Panc1 (cell line): Measurements from ENCODE around the gene HES1. TPM values are rescaled to one million over a fixed set of nuclear protein-coding genes. Genes with fewer than 3 reads are reported as not detected.

Source experiments
- ATAC-seq: fragments of 200-7000 bp; cut with Tn5 transposase; 2 replicates; pipeline ENCODE4 v1.9.1; 2020; ENCODE audit warnings: mild to moderate bottlenecking, moderate library complexity
- BruUV-seq: library from RNA; stranded (reverse); fragments of 400-500 nt; replicated peaks from 2 replicates; lab custom pipeline; 2021; lab: Mats Ljungman, UMichigan
- CTCF ChIA-PET: fragments of 300-600 bp; sonication (Branson Sonifier 250); formaldehyde crosslinking; loops from one replicate; lab custom pipeline; 2022; ENCODE audit warnings: antibody characterized with exemption; lab: Charles Lee
- POLR2A ChIA-PET: fragments of 300-600 bp; sonication (Branson Sonifier 250); formaldehyde crosslinking; loops from one replicate; lab custom pipeline; 2022; ENCODE audit warnings: antibody characterized with exemption; lab: Charles Lee
- DNase-seq: peaks from one replicate; pipeline ENCODE4 v3.0.0-alpha.2; 2010; ENCODE audit warnings: low read depth, low spot score
- H3K27ac ChIP-seq: 2 replicates; pipeline ENCODE4 v1.5.1; 2011; ENCODE audit warnings: mild to moderate bottlenecking, low read length, inconsistent platforms
- H3K27me3 ChIP-seq: fragments of 200-500 bp; sonication (Bioruptor generic); 2 replicates; pipeline ENCODE4 v1.6.0; 2014; ENCODE audit warnings: low read length, inconsistent platforms; ENCODE audit not compliant: control insufficient read depth, insufficient read depth
- H3K36me3 ChIP-seq: fragments of 200-500 bp; sonication (Bioruptor generic); 2 replicates; pipeline ENCODE4 v1.5.1; 2014; ENCODE audit warnings: inconsistent platforms, mild to moderate bottlenecking, low read length, moderate library complexity; ENCODE audit not compliant: control insufficient read depth, insufficient read depth
- H3K4me1 ChIP-seq: 2 replicates; pipeline ENCODE4 v1.5.1; 2011; ENCODE audit warnings: inconsistent platforms, mild to moderate bottlenecking, low read length, moderate library complexity; ENCODE audit not compliant: control insufficient read depth, insufficient read depth
- H3K4me3 ChIP-seq, 2 experiments: 2 replicates each; pipeline ENCODE4 v1.5.1; 2011 to 2012; ENCODE audit warnings: low read depth in 2 of 2, low read length in 2 of 2, mild to moderate bottlenecking in 2 of 2, inconsistent platforms in 1 of 2, moderate library complexity in 1 of 2
- H3K9me3 ChIP-seq: fragments of 200-500 bp; sonication (Bioruptor generic); 2 replicates; pipeline ENCODE4 v1.5.1; 2014; ENCODE audit warnings: low read depth, mild to moderate bottlenecking, inconsistent platforms, low read length, moderate library complexity; ENCODE audit not compliant: control insufficient read depth, insufficient read depth
- POLR2AphosphoS5 ChIP-seq: IDR thresholded peaks from 2 replicates; pipeline ENCODE4 v1.6.1; 2012; ENCODE audit warnings: mild to moderate bottlenecking, low read depth, low read length, moderate library complexity
- SIN3A ChIP-seq: IDR thresholded peaks from 2 replicates; pipeline ENCODE4 v1.6.1; 2012; ENCODE audit warnings: low read depth, mild to moderate bottlenecking, low read length, moderate library complexity, borderline replicate concordance; ENCODE audit not compliant: insufficient read depth
- TCF7L2 ChIP-seq: IDR thresholded peaks from 2 replicates; pipeline ENCODE4 v1.6.1; 2011; ENCODE audit warnings: mild to moderate bottlenecking, low read depth, low read length, inconsistent platforms
- in situ Hi-C: cut with HindIII; loops from 2 replicates; pipeline ENCODE4 v1.10.0; 2016; ENCODE audit warnings: low sequenced_read_pairs, low pct_unique_long_range_greater_than_20kb
- intact Hi-C: fragments of 100-400 bp; cut with micrococcal nuclease; formaldehyde crosslinking; loops from one replicate; pipeline ENCODE4 v1.10.0; 2022; ENCODE audit not compliant: unreplicated experiment
- total RNA-seq: library from RNA; stranded (reverse); gene quantifications from one replicate; pipeline ENCODE4 v1.2.1, GENCODE V29; 2021; ENCODE audit not compliant: unreplicated experiment
- TF ChIP-seq, protein P1 (sequence below): fragments of 450-650 bp; IDR thresholded peaks from 2 replicates; pipeline ENCODE4 v1.5.1; 2017; ENCODE audit warnings: mild to moderate bottlenecking
- TF ChIP-seq, protein P2 (sequence below), 2 experiments: IDR thresholded peaks; 2 replicates each; pipeline ENCODE4 v1.6.1; 2011 to 2012; ENCODE audit warnings: low read depth in 2 of 2, control low read depth in 1 of 2, low read length in 1 of 2, mild to moderate bottlenecking in 1 of 2, moderate library complexity in 1 of 2; ENCODE audit not compliant: insufficient read depth in 1 of 2

The HES1 gene
- total RNA-seq, 1 experiment from 2014 or later: 28.5 TPM

DNA sequence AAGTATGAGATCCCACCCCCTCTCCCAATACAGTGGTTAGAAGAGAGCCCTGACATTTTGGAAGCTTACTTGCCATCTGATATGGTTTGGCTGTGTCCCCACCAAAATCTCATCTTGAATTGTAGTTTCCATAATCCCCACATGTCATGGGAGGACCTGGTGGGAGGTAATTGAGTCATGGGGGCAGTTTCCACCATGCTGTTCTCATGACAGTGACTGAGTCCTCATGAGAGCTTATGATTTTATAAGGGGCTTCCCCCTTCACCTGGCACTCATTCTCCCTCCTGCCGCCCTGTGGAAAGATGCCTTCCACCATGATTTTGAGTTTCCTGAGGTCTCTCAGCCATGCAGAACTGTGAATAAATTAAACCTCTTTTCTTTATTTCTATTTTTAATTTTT, 28.8 kb upstream of the HES1 start:
- TF ChIP-seq TCF7L2 (no peak), POLR2AphosphoS5 (no peak), SIN3A (no peak)
- TF ChIP-seq, protein P1, sequence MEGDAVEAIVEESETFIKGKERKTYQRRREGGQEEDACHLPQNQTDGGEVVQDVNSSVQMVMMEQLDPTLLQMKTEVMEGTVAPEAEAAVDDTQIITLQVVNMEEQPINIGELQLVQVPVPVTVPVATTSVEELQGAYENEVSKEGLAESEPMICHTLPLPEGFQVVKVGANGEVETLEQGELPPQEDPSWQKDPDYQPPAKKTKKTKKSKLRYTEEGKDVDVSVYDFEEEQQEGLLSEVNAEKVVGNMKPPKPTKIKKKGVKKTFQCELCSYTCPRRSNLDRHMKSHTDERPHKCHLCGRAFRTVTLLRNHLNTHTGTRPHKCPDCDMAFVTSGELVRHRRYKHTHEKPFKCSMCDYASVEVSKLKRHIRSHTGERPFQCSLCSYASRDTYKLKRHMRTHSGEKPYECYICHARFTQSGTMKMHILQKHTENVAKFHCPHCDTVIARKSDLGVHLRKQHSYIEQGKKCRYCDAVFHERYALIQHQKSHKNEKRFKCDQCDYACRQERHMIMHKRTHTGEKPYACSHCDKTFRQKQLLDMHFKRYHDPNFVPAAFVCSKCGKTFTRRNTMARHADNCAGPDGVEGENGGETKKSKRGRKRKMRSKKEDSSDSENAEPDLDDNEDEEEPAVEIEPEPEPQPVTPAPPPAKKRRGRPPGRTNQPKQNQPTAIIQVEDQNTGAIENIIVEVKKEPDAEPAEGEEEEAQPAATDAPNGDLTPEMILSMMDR: no peak
- TF ChIP-seq, protein P2, sequence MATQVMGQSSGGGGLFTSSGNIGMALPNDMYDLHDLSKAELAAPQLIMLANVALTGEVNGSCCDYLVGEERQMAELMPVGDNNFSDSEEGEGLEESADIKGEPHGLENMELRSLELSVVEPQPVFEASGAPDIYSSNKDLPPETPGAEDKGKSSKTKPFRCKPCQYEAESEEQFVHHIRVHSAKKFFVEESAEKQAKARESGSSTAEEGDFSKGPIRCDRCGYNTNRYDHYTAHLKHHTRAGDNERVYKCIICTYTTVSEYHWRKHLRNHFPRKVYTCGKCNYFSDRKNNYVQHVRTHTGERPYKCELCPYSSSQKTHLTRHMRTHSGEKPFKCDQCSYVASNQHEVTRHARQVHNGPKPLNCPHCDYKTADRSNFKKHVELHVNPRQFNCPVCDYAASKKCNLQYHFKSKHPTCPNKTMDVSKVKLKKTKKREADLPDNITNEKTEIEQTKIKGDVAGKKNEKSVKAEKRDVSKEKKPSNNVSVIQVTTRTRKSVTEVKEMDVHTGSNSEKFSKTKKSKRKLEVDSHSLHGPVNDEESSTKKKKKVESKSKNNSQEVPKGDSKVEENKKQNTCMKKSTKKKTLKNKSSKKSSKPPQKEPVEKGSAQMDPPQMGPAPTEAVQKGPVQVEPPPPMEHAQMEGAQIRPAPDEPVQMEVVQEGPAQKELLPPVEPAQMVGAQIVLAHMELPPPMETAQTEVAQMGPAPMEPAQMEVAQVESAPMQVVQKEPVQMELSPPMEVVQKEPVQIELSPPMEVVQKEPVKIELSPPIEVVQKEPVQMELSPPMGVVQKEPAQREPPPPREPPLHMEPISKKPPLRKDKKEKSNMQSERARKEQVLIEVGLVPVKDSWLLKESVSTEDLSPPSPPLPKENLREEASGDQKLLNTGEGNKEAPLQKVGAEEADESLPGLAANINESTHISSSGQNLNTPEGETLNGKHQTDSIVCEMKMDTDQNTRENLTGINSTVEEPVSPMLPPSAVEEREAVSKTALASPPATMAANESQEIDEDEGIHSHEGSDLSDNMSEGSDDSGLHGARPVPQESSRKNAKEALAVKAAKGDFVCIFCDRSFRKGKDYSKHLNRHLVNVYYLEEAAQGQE (IDR thresholded peaks at IDR 0.05; ENCODE audit: insufficient read depth in 1 of 2, low read depth in 2 of 2, low read length in 1 of 2): no peak
- BruUV-seq: no TSS peak
- DNase-seq (no peak), ATAC-seq (no peak)
- H3K36me3 ChIP-seq: no peaks in the 10 kb centered on the region
- no peaks in the 10 kb centered on the region for H3K27me3 ChIP-seq
- ChIA-PET POLR2A (no interaction called here), CTCF (interaction anchor here (0.5 kb wide), 1 partner anchor 321 kb away, joined by 3 read pairs; no protein-coding TSS in a partner anchor)
- H3K4me1 ChIP-seq: peaks cover 5% of the 10 kb centered on the region
- H3K27ac ChIP-seq: no peak overlapping the region
- intact Hi-C loops (no loop called here), in situ Hi-C loops (no loop called here)
- H3K9me3 ChIP-seq: no peaks in the 10 kb centered on the region
- H3K4me3 ChIP-seq: no peak overlapping the region

DNA sequence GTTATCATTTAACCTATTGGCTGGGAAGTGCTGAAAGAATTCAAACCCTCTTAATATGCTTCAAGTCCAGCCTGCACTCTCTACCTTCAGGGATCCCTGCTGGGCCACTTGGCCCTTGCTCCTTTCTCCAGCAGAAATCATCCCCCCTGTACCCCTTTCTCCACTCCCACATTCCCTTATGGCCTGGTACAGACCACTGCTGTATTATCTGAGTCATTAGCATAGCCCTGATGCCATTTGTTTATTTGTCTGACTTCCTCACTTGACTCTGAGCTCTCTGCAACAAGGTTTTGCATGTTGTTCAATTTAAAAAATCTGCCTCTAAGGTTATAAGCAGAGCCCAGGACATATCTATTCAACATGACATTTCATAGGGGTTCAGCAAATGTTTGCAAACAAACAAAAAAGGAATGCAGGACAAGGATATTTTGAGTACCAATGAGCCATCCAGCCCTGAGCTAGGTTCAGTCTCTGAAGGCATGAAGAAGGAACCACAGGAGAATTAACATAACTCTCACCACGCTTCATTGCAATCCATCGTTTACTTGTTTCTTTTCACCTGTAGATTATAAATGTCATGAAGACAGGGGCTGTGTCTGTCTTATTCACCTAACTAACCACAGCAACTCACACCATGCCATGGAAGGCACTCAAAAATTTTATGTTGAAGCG, 26.6 kb upstream of the HES1 start:
- ATAC-seq (no peak), DNase-seq (no peak)
- Histone ChIP-seq H3K36me3 (no peaks in the 10 kb centered on the region), H3K27ac (no peak overlapping the region), H3K4me3 (no peak overlapping the region), H3K4me1 (no peaks in the 10 kb centered on the region), H3K27me3 (no peaks in the 10 kb centered on the region), H3K9me3 (no peaks in the 10 kb centered on the region)
- POLR2A ChIA-PET: interaction anchor here (0.5 kb wide), 1 partner anchor 9 kb away, joined by 5 read pairs; no protein-coding TSS in a partner anchor
- BruUV-seq: no TSS peak
- CTCF ChIA-PET: no interaction called here
- TF ChIP-seq, protein P2 (IDR thresholded peaks at IDR 0.05; ENCODE audit: insufficient read depth in 1 of 2, low read depth in 2 of 2, low read length in 1 of 2): no peak
- TF ChIP-seq SIN3A (no peak), POLR2AphosphoS5 (no peak), TCF7L2 (no peak)
- TF ChIP-seq, protein P1: no peak
- intact Hi-C loops: no loop called here
- in situ Hi-C loops: no loop called here
